EH (cell line): ENCODE results near the gene LRP4.
"Not testable (repeated sequence)": the region's sequence is repeated elsewhere in the genome, so short reads cannot be mapped to it uniquely, and the experiment has no call there.

Source experiments
- DNase-seq: peaks from one replicate; pipeline ENCODE4 v3.0.0-alpha.2; 2015; ENCODE audit warnings: low read depth

LRP4 gene

GRCh38 chr11:46918083-46918787 is at the start of gene LRP4:
Gene LRP4 (minus strand): TSS chr11:46918550. CDS start chr11:46918379, 171 bp downstream.
- peak; percentile 38 for DNase-seq

GRCh38 chr11:46967962-46968361 is 49.6 kb upstream of the LRP4 start:
- DNase-seq, result no peak

GRCh38 chr11:46966773-46967172 is 48.4 kb upstream of the LRP4 start:
- no peak for DNase-seq

DNA sequence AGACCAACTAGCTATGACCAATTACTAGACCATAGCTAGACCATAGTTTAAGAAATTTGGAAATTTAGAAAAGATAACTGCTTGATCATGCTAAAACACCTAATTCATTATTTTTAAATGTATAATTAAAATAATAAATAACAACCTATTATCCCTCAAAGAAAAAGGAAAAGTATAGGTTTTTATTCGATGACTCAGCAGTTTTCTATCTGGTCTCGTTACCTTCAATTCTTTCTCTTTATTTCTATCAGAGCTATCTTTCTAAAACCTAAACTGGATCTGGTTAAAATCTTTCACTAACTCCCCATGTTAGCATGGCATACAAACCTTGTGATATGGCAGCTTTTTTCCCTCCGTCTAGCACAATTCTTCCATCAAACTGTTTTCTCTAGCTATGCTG is 45.5 kb upstream of the LRP4 start:
- DNase-seq, result no peak

DNA sequence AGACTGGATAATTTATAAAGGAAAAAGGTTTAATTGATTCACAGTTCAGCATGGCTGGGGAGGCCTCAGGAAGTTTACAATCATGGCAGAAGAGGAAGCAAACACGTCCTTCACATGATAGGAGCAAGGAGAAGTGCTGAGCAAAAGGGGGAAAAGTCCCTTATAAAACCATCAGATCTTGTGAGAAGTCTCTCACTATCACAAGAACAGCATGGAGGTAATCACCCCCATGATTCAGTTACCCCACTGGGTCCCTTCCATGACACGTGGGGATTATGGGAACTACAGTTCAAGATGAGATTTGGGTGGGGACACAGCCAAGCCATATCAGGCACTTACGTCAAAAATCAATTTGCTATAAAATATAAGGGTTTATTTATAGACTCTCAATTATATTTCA is 43.5 kb upstream of the LRP4 start:
- DNase-seq, result not testable (repeated sequence)

DNA sequence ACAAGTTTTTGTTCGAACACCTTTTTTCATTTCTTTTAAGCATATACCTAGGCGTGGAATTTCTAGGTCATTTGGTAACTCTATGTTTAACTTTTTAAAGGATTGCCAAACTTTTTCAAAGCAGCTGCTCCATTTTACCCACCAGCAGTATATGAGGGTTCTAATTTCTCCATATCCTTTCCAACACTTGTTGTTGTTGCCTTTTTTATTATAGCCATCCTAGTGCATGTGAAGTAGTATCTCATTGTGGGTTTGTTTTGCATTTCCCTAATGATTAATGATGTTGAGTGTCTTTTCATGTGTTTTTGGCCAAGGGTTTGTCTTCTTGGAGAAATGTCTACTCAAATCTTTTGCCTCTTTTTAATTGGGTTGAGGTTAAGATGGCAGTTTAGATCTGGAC is 42.7 kb upstream of the LRP4 start:
- DNase-seq, result no peak

- DNase-seq, result no peak
These were observed 40.4 kb upstream of the LRP4 start for GRCh38 chr11:46958777-46959176.

DNA sequence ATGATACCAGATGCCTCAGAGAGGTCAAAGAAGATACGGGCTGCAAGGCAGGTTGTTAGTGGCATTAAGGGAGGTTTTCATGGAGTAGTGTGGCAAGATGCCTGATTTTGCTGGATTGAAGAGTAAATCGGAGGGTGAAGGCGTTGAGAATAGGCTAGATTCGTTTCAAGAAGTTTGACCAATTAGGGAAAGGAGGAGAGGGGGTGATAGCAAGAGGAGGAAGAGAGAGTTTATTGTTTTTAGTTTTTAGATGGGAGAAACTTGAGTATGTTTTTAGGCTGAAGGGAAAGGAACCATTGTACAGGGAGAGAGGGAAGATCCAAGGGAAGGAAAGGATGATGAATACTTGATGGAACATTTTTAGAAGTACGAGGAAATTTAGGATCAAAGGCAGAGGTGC is 34.7 kb upstream of the LRP4 start:
- DNase-seq, result no peak

GRCh38 chr11:46952553-46952952 is 34.2 kb upstream of the LRP4 start:
- DNase-seq, result no peak

DNA sequence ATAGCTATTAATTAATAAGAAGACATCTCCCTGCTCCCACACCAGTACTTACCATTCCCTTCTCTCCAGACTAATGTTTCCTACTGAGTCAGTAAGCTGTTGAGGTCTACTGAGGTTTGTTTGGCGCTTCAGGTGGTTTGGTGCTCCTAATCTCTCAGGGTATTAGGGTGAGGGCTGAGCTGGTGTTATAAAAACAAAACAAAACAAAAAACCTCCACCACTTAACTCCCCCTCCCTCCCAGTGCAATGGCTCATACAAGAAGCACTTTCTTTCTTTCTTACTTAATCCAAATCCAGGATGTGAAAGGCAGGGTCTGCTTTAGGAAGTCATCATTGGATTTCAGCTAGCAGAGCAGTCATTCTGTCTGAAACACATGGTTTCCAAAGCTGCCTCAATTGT is 33.5 kb upstream of the LRP4 start:
- no peak for DNase-seq

- no peak for DNase-seq
These were observed 30.9 kb upstream of the LRP4 start for GRCh38 chr11:46949297-46949696.

DNA sequence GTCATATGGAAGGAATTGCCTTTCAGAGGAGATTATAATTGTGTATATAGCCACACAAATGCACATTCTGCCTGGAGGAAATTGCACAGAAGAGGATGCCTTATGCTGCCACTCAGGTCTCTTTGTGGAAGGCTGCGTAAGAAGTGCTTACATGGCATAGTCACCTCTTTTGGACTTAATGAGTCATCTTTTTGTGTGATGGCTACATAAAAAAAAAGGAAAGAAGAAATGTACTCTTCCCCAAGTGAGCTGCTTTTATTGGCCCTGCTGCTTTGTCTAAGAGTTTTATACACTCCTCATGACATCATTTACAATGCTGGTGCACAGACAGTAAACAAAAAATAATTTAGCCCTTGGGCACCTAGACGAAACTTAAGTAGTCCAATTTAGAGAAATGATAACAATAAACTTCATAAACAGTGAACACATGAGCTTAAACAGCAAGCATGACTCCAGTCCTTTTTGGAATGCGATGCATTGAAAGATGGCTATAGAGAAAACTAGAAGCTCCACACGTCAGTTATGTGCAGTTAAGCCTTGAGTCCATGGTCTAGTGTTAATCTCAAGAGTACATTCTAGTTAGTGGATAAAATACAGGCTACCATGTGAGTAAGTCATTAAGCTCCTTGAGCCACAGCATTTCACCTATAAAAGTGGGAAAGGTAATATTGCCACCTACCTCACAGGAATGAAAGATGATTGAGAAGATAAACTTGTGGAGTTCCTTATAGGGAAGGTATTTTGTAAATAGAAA is 30.2 kb upstream of the LRP4 start:
- DNase-seq, result peak; percentile 93

DNA sequence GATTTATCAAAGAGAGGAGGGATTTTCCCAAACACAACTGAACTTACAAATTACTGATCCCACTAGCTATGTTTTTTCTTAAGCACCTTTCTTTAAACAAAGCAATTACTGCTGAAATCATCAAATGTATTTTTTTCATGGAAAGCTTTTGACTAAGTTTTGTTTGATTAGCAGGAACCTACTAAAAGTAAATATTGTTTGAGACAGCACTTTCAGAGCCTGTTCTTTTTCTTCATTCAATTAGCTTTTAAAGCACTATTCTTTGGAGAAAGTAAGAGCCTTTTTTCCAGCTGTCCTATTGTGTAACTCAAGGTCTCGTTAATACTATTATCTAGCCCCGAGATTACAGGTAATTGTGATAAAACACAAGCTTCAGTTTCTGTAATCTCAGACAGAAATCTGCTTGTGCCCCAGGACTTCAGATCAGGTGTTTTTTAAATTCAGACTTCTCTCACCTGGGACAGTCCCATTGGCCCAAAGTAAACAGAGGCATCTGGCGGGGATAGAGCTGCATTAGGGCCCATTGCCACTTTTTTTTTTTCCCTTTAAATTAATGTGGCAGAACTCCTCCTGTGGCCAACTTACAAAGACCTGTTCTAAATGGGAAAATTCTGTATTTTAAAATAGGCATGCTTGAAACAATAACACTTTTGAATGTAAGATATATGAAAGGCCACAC is 29.2 kb upstream of the LRP4 start:
- no peak for DNase-seq

DNA sequence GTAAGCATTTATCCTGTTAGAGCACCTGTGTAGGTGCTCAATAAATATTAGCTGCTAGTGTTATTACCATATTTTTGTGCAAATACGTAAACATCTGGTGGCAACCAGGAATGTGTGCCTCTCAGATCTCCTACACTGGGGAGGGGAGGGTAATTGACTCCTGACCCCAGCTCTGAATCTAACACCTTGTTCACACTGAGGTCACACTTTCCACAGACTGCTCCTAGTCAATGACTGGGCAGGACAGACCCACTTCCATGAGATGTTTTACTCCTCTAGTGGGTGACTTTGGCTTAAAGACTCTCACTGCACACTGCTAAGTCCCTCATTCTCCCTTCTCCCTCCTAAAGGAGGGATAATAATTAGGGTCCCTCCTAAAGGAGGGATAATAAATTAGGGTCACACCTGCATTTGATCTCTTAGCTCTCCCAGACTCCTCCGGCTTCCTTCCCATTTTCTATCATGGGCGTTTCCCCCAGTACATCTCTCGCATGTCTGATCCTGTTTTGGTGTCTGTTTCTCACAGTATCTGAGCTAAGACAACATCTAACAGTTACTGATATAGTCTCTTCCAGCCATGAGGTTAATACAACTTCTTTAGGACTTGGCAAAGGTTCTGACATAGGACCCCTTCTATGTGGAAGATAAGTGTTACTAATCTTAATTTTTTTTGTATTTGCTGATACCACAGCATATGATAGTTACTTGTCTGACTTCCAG is 26.2 kb upstream of the LRP4 start:
- DNase-seq, result no peak

DNA sequence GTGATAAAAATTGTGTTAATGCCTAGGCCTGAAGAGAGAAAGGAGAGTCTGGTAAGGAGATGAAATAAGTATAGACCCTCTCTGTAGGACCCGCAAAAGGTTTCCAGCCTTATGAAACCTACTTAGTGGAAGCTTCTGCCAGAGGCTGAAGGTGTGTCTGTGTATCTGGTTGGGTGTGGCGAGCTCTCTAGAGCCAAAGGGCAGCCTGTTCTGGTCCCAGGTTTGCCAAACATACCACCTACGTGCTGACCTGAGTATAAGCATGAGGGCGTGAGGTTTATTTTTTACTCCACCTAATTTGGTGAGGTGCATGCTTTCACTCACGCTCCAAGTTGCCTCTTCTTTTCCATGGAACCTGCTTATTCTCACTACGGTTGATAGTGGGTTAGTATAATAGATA is 23.8 kb upstream of the LRP4 start:
- no peak for DNase-seq

GRCh38 chr11:46936138-46937110 is 18.1 kb upstream of the LRP4 start, which contains the start of gene CSTPP1:
Gene CSTPP1 (plus strand): TSS chr11:46936761. CDS start chr11:46936806, 45 bp downstream.
- DNase-seq, result peak; percentile 92

- peak; percentile 59 for DNase-seq
These were observed 11.7 kb upstream of the LRP4 start for GRCh38 chr11:46930089-46930488.

- not testable (repeated sequence) for DNase-seq
These were observed 10.4 kb upstream of the LRP4 start for GRCh38 chr11:46928701-46929100.

DNA sequence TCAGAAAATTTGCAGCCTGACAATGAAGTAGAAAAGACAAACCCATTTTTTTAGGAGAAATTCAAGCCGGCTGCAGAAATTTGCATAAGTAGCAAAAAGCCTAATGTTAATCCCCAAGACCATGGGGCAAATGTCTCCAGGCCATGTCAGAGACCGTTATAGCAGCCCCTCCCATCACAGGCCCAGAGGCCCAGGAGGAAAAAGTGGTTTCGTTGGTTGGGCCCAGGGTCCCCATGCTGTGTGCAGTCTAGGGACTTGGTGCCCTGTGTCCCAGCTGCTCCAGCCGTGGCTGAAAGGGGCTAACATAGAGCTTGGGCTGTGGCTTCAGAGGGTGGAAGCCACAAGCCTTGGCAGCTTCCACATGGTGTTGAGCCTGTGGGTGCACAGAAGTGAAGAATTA is 9.6 kb upstream of the LRP4 start:
- not testable (repeated sequence) for DNase-seq

DNA sequence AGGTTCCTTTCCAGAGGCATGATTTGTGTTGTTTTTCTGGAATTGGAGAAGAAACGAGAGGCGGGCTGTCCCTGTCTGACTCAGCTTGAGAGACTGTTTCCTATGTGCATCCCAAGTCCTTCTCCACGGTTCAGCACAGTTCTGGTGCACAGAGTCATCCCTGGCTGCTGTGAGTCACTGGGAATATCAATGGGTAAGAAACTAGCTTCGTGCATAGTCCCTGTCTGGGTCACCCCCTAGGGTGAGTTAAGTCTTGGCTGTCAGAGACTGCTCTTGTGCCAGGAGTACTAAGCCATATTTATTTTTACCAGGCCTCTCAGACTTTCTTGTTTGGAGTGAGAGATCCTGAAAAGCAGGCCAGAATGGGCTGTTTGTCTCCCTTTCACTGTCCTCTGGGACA is 2.4 kb upstream of the LRP4 start:
- peak; percentile 99 for DNase-seq
